Measurements from ENCODE around the gene TBC1D5.

GRCh38 chr3:17602126-17602525 lies 140.3 kb downstream of the TBC1D5 start:
- TF ChIP-seq CTCF (IDR thresholded peaks at IDR 0.05) (no peak), POLR2AphosphoS5 (IDR thresholded peaks at IDR 0.05; ENCODE audit: insufficient read depth in 1 of 2, low read depth in 1 of 2) (no peak), POLR2A (IDR thresholded peaks at IDR 0.05) (no peak)

All from vagina (tissue), 2 donors.